ENCODE results near the gene XPNPEP1. TPM values are rescaled to one million over a fixed set of nuclear protein-coding genes. Genes with fewer than 3 reads are reported as not detected.

The XPNPEP1 gene
- total RNA-seq, 1 donor = 99.7 TPM

GRCh38 chr10:109958059-109958458, 34.7 kb upstream of the XPNPEP1 start:
- H3K4me3 ChIP-seq (ENCODE audit: low read length) = no peak overlapping the region
- no peaks in the 10 kb centered on the region for H3K27me3 ChIP-seq (ENCODE audit: insufficient read depth, low read length)
- H3K4me1 ChIP-seq (ENCODE audit: insufficient read depth, low read length) = no peaks in the 10 kb centered on the region
- H3K9me3 ChIP-seq (ENCODE audit: low read depth, low read length) = no peaks in the 10 kb centered on the region

DNA sequence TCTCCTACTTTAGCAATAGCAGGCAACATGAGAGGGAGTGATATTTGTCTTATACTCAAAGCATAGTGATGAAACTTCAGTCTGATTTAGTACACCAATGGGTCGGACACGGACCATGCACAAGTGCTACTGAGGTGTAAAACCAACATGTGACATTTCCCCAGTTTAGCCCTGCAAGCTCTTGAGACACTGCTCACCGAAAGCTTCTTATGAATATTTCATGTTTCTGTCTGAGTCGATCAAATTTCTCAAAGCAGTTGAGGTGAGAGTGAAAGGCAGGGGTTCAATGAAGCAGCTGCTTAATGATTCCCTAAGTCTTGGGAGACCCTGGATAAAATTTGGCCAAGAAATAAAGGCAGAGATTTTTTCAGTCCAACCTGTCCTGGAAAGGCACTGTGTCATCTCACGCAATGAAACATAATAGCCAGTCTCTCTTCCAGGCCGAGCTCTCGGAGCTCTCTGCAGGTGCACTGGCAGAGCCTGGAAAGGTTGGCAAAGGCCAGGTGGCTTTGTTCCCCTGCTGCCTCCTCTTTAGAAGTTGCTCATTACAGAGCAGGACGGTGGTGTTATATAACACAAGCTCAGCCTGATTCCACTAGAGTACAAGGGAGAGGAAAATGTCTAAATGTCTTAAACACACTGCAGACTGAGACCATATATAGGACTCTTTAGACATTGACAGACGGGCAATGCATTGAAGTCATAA, 33.9 kb upstream of the XPNPEP1 start:
- Histone ChIP-seq H3K4me3 (ENCODE audit: low read length) (no peak overlapping the region), H3K4me1 (ENCODE audit: insufficient read depth, low read length) (no peaks in the 10 kb centered on the region), H3K9me3 (ENCODE audit: low read depth, low read length) (no peaks in the 10 kb centered on the region)

DNA sequence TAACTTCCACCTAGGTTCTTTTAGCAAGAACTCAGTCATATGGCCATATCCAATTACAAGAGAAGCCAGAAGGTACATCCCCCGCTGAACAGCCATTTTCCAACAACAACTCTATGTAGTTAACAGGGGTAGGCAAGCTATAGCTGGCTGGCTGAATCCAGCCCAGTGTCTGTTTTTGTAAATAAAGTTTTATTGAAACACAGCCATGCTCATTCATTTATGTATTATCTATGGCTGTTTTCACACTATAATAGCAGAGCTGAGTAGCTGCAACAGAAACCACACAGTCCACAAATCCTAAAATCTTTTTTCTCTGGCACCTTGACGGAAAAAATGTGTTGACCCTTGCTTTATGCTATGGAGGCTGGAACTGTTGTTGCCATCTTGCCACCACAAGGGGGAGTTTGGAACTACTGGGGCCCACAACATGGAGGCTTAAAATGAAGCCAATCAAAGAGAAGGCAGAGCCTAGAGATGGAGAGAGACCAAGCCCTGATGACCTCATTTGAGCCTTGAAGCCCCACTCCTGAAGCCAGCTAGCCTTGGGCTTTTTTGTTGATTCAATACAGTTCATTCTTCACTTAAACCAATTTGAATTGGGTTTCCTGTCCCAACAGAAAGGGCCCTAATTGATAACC, 33.3 kb upstream of the XPNPEP1 start:
- Histone ChIP-seq H3K27me3 (ENCODE audit: insufficient read depth, low read length) (no peaks in the 10 kb centered on the region), H3K4me3 (ENCODE audit: low read length) (no peak overlapping the region), H3K9me3 (ENCODE audit: low read depth, low read length) (no peaks in the 10 kb centered on the region), H3K4me1 (ENCODE audit: insufficient read depth, low read length) (no peaks in the 10 kb centered on the region)

More for the DNA sequence above, 33.9 kb upstream of the XPNPEP1 start:
- H3K27me3 ChIP-seq (ENCODE audit: insufficient read depth, low read length) = no peaks in the 10 kb centered on the region

GRCh38 chr10:109953766-109954165, 30.5 kb upstream of the XPNPEP1 start:
- H3K27me3 ChIP-seq (ENCODE audit: insufficient read depth, low read length) = no peaks in the 10 kb centered on the region
- no peaks in the 10 kb centered on the region for H3K4me1 ChIP-seq (ENCODE audit: insufficient read depth, low read length)
- no peaks in the 10 kb centered on the region for H3K9me3 ChIP-seq (ENCODE audit: low read depth, low read length)
- no peak overlapping the region for H3K4me3 ChIP-seq (ENCODE audit: low read length)

DNA sequence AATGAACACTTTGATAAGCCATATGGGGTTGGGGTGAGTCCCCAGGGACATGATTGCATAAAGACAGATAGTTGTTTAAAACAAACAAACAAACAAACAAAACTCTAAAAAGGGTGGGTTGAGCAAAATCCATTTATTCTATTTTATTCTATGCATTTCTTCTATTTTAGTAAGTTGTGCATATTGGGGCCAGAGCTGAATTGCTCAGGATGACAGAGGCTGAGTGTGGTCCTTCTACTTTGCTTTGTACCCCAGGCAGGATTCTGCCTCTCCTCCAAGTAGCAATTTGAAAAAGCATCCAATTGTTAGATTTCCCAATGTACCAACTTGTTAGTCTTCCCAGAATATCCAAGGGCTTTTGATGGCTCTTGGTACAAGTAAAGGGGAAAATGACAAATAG, 29.2 kb upstream of the XPNPEP1 start:
- H3K4me1 ChIP-seq (ENCODE audit: insufficient read depth, low read length) = no peaks in the 10 kb centered on the region
- no peaks in the 10 kb centered on the region for H3K27me3 ChIP-seq (ENCODE audit: insufficient read depth, low read length)
- no peak overlapping the region for H3K4me3 ChIP-seq (ENCODE audit: low read length)
- no peaks in the 10 kb centered on the region for H3K9me3 ChIP-seq (ENCODE audit: low read depth, low read length)

DNA sequence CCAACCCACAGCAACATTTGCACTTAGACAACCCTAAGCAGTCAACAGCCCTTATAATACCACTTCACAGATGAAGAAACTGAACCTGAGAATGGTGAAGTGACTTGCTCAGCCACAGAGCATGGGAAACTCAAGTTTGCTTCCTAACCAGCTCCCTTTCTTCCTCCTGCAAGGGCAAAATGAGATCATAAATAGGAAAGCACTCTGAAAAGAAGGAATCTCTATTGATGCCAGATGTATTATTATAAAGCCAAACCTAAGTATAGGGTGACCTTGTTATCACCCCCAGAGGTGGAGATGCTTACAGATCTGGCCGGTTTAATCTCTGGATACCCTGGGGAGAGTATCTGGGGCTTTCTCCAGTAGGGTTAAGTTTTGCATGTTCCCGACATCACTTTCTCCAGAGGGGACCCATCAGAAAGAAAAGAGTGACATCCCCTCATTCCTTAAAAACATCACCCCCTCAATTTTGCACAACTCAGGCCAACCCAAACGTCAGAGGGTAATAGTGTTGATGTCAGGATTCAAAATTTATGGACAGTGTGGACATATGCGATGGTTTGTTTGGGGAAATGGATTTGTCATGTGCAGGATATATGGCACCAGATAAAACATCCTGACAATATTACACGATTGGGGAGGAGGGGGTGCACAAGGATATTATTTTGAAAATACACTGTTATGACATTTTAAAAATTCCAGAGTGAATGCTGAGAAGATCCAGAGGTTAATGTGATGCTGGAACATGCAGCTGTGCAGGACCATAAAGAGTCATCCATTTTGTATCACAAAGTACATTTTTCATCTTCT, 24.0 kb upstream of the XPNPEP1 start:
- H3K4me3 ChIP-seq (ENCODE audit: low read length) = no peak overlapping the region
- H3K27me3 ChIP-seq (ENCODE audit: insufficient read depth, low read length) = no peaks in the 10 kb centered on the region
- H3K9me3 ChIP-seq (ENCODE audit: low read depth, low read length) = no peaks in the 10 kb centered on the region

GRCh38 chr10:109946680-109947079, 23.4 kb upstream of the XPNPEP1 start:
- H3K4me3 ChIP-seq (ENCODE audit: low read length) = no peak overlapping the region
- H3K9me3 ChIP-seq (ENCODE audit: low read depth, low read length) = no peaks in the 10 kb centered on the region
- peaks cover 4% of the 10 kb centered on the region for H3K4me1 ChIP-seq (ENCODE audit: insufficient read depth, low read length)
- no peaks in the 10 kb centered on the region for H3K27me3 ChIP-seq (ENCODE audit: insufficient read depth, low read length)

More for the DNA sequence above, 24.0 kb upstream of the XPNPEP1 start:
- H3K4me1 ChIP-seq (ENCODE audit: insufficient read depth, low read length) = peaks cover 4% of the 10 kb centered on the region

GRCh38 chr10:109945473-109946177, 22.3 kb upstream of the XPNPEP1 start:
- H3K4me3 ChIP-seq (ENCODE audit: low read length) = no peak overlapping the region
- H3K4me1 ChIP-seq (ENCODE audit: insufficient read depth, low read length) = peaks cover 4% of the 10 kb centered on the region
- H3K27me3 ChIP-seq (ENCODE audit: insufficient read depth, low read length) = no peaks in the 10 kb centered on the region
- H3K9me3 ChIP-seq (ENCODE audit: low read depth, low read length) = no peaks in the 10 kb centered on the region

GRCh38 chr10:109944613-109945012, 21.3 kb upstream of the XPNPEP1 start:
- no peaks in the 10 kb centered on the region for H3K9me3 ChIP-seq (ENCODE audit: low read depth, low read length)
- peaks cover 4% of the 10 kb centered on the region for H3K4me1 ChIP-seq (ENCODE audit: insufficient read depth, low read length)
- no peak overlapping the region for H3K4me3 ChIP-seq (ENCODE audit: low read length)
- no peaks in the 10 kb centered on the region for H3K27me3 ChIP-seq (ENCODE audit: insufficient read depth, low read length)

- Histone ChIP-seq H3K27me3 (ENCODE audit: insufficient read depth, low read length) (no peaks in the 10 kb centered on the region), H3K9me3 (ENCODE audit: low read depth, low read length) (no peaks in the 10 kb centered on the region), H3K4me1 (ENCODE audit: insufficient read depth, low read length) (peaks cover 3% of the 10 kb centered on the region), H3K4me3 (ENCODE audit: low read length) (no peak overlapping the region)
Observed at GRCh38 chr10:109941236-109941862, 18.0 kb upstream of the XPNPEP1 start.

DNA sequence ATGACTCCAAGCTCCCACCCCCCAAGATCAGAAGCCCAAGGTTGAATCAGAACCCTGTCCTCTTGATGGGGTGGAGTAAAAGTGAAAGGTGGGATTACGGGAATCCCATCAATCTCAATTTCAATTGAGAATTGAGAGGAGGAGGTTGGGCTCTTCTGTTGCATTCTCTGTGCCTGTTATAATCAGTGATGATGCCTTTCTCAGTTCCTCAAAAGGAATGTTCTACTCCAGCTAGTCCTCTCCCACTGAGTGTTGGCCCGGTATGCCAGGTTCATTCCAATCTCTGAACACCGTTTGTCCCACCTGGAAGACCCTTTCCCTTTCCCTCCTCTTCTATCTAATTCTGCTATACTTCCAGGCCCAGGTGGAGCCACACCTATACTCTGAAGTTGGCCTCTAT, 17.2 kb upstream of the XPNPEP1 start:
- Histone ChIP-seq H3K4me1 (ENCODE audit: insufficient read depth, low read length) (no peaks in the 10 kb centered on the region), H3K4me3 (ENCODE audit: low read length) (no peak overlapping the region), H3K9me3 (ENCODE audit: low read depth, low read length) (no peaks in the 10 kb centered on the region), H3K27me3 (ENCODE audit: insufficient read depth, low read length) (no peaks in the 10 kb centered on the region)

- H3K4me3 ChIP-seq (ENCODE audit: low read length) = no peak overlapping the region
- peaks cover 3% of the 10 kb centered on the region for H3K4me1 ChIP-seq (ENCODE audit: insufficient read depth, low read length)
- no peaks in the 10 kb centered on the region for H3K27me3 ChIP-seq (ENCODE audit: insufficient read depth, low read length)
- no peaks in the 10 kb centered on the region for H3K9me3 ChIP-seq (ENCODE audit: low read depth, low read length)
Observed at GRCh38 chr10:109940117-109940516, 16.8 kb upstream of the XPNPEP1 start.

GRCh38 chr10:109939315-109939961, 16.1 kb upstream of the XPNPEP1 start:
- peaks cover 10% of the 10 kb centered on the region for H3K4me1 ChIP-seq (ENCODE audit: insufficient read depth, low read length)
- no peaks in the 10 kb centered on the region for H3K27me3 ChIP-seq (ENCODE audit: insufficient read depth, low read length)
- no peak overlapping the region for H3K4me3 ChIP-seq (ENCODE audit: low read length)
- no peaks in the 10 kb centered on the region for H3K9me3 ChIP-seq (ENCODE audit: low read depth, low read length)

GRCh38 chr10:109937460-109938065, 14.3 kb upstream of the XPNPEP1 start:
- H3K9me3 ChIP-seq (ENCODE audit: low read depth, low read length) = no peaks in the 10 kb centered on the region
- H3K4me3 ChIP-seq (ENCODE audit: low read length) = no peak overlapping the region
- H3K27me3 ChIP-seq (ENCODE audit: insufficient read depth, low read length) = no peaks in the 10 kb centered on the region
- peaks cover 25% of the 10 kb centered on the region for H3K4me1 ChIP-seq (ENCODE audit: insufficient read depth, low read length)
